ENCODE data around the gene LRRC26.

The LRRC26 gene

GRCh38 chr9:137198902-137199283, 29.0 kb upstream of the LRRC26 start:
- DNase-seq: no peak

GRCh38 chr9:137198051-137198901, 28.4 kb upstream of the LRRC26 start:
- peak; percentile 2 to 34 (median 18) for DNase-seq

- DNase-seq: peak; percentile 83 to 99 (median 96)
These were observed 25.8 kb upstream of the LRRC26 start for GRCh38 chr9:137195525-137196220.

DNA sequence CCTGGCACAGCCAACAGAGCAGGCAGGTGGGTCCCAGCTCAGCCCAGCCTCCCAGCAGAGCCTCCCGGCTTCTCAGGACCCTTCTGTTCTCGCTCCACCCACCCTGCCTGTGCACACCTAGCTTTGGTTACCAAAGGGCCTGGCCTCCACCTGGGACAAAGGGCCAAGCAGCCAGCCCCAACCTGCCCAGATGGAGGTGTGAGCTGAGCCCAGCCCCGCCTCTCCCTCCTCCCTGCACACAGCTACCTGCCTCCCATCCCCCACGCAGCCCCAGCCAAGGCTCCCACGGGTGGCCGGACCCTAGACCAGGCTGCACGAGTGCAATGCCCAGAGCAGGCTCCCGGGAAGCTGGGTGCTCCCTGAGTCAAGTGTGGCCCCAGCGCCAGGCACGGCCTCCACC, 25.1 kb upstream of the LRRC26 start:
- peak in 2 of 3 experiments; percentile 27 to 82 for DNase-seq

GRCh38 chr9:137194388-137194787, 24.5 kb upstream of the LRRC26 start:
- peak in 2 of 3 experiments; percentile 48 to 49 for DNase-seq

- no peak for DNase-seq
These were observed 23.9 kb upstream of the LRRC26 start for GRCh38 chr9:137193771-137194170.

DNA sequence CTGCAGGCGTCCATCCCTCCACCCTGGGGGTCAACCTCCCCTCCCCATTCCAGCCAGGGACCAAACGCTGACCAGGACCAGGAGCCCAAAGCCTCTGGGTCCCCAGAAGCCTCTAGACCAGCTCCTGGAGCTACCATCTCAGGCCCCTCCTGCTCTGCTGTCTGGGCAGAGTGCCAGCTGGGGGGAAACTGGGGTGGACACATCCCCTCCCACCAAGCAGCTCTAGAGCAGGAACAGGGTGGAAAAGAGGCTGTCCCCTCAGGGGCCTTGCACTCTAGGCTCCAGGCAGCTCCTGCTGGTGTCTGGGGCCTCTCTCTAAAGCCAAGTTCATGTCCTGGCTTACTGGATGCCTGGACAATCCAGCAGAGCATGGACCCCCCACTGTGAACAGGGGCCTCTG, 23.0 kb upstream of the LRRC26 start:
- DNase-seq: no peak

GRCh38 chr9:137192448-137192780, 22.6 kb upstream of the LRRC26 start:
- no peak for DNase-seq

DNA sequence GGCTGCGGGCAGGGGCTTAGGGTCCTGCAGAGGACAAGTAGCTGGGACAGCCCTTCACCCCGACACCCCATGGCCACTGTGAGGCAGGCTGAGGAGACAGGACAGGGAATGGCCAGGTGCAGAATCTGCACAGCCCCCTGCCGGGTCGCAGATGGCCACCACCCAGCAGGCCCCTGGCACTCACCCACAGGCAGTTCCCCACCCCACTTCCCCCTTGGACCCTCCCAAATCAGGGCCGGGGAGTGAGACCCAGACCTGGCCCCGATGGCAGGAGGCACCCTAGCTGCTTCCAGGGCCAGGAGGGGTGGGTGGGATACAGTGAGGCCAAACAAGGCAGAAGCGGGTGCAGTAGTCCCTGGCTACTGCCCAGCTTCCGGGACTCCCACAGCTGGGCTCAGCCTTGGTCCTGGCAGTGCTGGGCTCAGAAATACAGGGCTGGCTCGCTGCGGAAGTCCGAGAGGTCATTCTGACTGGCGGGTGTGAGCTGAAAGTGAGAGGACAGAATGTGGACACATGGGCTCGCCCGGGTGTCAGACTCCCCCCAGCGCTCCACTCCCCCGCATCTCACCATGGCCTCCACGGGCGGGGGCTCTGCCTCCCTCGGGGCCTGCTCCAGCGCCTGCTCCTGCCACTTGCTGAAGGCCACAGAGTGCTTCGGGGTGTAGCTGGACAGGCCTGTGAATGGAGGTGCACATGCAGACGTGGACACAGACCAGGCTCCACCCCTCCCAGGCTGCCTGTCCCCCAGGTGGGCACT, 22.0 kb upstream of the LRRC26 start:
- DNase-seq: no peak

GRCh38 chr9:137191245-137191644, 21.4 kb upstream of the LRRC26 start:
- no peak for DNase-seq

DNA sequence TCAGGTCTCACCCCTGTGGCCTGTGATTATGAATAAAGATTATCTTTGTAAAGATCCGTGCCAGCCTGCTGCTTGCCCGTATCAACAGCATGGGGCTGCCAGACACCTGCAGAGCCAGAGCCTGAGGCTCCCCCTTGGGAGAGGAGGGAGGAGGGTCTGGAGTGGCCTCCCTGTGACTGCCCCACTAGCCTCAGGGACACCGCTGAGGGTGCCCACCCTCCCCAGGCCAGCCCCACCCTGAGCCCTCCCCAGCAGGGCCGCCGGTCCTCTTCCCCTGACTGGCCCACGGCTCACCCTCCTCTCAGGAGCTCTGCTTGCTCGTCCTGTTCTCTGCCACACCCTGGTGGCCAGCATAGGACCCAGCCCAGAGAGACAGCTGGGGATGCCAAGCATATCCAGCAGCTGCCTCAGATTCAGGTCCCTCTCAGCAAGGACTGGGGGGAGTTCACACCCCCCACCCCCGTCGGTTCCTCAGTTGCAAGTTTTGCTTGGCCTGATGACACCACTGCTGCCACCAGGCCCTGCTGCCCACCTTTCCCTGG, 20.5 kb upstream of the LRRC26 start:
- no peak for DNase-seq

DNA sequence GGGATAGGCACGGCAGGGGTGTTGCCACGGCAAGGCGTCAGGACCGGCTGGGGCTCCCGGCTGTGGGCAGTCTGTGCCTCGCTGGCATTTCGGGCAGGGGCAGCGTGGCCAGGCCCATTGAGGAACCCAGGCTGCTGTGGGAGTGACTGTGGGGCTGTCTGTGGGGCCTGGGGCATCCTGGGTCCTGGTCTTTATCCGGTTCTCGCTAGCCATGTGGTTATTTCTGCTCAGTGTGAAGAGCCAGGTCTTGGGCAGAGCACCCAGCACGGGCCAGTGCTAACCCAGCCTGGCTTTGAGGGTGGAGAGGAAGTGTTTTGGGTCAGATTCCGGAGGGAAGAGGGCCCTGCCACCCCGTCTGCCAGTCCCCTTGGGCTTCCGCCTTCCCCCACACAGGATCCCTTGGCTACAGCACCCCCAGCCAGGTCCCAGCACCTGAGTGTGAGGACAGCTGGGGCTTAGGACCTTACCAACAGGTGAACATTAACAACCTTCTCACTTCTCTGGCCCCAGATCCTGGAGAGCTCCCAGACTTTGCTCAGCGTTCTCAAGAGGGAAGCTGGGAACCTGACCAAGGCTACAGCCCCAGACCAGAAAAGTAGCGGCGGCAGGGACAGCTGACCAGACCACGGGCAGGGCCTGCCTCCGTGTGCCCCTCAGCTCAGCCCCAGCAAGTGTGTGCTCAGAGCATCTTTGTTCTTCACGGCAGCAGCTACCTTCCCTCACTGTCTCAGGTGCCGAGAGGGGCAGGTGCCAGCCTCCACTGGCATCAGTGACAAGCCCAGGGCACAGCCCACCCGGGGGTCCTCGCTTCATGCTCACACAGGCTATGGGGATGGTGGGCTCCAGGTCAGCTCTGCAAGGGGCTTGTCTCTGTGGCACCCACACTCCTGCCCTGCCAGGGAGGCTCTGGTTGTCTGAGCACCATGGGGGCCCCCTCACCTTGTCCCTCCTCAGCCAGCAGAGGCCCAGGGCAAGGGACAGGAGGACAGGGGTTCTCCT, 19.7 kb upstream of the LRRC26 start:
- DNase-seq: no peak

DNA sequence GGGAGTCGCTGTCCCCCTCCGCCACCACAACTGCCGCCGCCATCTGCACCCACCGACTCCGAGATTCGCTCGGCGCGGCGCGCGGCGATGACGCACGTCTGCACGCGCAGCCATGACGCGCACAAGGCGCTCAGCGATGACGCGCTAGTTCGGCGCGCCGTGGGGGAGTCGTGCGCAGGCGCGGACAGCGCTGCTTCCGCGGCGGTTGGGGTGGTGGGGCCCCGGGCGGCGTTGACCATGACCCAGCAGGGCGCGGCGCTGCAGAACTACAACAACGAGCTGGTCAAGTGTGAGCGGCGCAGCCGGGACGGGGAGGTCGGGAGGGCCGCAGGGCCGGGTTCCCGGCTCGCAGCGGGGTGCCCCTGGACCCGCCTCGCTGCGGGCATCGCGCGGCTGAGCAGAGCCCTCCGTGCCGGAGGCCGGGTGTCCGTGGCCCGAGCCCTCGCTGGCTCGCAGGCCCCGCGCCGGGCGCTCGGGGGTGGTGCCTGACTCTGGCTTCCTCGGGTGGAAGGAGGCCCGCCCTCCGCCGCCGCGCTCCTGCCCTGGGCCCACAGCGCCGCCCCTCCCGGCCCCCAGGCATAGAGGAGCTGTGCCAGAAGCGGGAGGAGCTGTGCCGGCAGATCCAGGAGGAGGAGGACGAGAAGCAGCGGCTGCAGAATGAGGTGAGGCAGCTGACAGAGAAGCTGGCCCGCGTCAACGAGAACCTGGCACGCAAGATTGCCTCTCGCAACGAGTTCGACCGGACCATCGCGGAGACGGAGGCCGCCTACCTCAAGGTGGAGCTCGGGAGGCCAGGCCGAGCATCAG, 18.8 kb upstream of the LRRC26 start, which contains the start of the genes ANAPC2 and SSNA1:
Gene ANAPC2, minus strand, starts transcription at position 71 of the 807 bp plus-strand sequence. Its CDS starts 28 bp downstream, at position 43.
Gene SSNA1, plus strand, starts transcription at position 187 of the 807 bp plus-strand sequence. Its CDS starts 51 bp downstream, at position 238.
- DNase-seq: peak; percentile 93 to 98 (median 97)

- no peak for DNase-seq
These were observed 18.2 kb upstream of the LRRC26 start for GRCh38 chr9:137188086-137188489.

DNA sequence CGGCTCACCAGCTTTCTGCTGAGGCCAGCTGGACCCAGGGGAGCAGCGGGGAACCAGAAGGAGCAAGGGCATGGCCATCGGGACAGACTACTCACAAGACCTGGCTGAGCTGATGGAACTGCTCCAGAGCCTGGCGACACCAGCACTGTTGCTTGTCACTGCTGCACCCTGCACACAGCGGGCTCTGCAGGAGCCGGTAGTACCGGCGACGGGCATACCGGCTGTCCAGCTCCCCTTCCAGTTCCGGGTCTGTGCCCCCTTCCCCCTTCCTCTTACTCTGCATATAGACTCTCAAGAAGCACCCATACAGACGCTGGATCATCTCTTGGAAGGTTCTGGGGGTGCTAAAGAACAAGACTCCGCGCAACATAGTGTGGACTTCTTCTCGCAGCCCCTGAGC, 17.5 kb upstream of the LRRC26 start:
- no peak for DNase-seq

DNA sequence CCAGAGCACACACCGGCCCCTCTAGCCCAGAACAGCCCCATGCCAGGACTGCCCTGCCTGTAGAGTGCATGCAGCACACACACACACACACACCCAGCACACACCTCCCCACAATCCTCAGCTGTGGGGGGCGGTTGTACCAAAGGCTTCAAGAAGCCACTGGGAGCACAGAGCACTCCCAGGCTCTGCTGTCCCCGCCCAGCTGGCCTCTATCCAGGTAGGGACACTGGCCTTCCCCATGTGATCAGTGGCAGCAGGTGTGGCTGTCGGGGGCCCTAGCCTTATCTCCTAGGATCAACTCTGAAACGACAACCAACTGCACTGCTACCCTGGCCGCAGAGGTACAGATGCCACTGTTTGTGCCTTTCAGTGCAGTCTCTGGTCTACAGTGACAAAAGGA, 16.5 kb upstream of the LRRC26 start:
- DNase-seq: no peak

DNA sequence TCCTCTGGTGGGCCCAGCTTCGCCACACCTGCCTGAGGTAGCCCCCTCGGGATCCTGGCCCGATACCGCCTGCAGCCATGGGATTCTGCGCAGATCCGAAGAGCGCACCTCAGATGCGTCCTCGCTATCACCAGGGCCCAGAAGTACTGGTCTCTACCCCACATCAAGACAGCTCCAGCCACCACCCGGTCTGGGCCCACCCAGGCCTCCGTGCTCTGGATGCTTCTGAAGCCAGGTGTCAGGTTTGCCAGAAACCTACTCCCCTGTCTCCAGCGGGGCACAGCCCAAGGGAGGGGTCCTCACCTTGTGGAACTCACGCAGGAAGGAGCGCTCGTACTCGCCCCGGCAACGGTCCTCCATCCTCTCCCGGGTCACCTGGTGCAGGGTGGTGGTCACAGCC, 16.1 kb upstream of the LRRC26 start:
- no peak for DNase-seq

GRCh38 chr9:137184881-137185660, 15.2 kb upstream of the LRRC26 start:
- DNase-seq: no peak

DNA sequence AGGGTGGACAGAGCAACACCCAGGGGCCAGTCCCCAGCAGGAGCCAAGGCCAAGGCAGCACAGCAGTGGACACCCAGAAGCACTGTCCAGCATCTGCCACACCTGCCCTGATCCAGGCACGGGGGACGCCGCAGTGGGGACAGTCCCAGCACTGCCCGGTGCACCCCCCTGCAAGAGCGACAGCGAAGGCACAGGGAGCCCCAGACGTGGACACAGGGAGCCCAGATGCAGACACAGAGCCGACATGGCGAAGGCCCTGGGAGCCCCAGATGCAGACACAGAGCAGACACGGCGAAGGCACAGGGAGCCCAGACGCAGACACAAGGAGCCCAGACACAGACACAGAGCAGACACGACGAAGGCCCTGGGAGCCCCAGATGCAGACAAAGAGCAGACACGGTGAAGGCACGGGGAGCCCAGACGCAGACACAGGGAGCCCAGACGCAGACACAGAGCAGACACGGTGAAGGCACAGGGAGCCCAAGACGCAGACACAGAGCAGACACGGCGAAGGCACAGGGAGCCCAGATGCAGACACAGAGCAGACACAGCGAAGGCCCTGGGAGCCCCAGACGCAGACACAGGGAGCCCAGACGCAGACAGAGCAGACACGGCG, 14.2 kb upstream of the LRRC26 start:
- no peak for DNase-seq

DNA sequence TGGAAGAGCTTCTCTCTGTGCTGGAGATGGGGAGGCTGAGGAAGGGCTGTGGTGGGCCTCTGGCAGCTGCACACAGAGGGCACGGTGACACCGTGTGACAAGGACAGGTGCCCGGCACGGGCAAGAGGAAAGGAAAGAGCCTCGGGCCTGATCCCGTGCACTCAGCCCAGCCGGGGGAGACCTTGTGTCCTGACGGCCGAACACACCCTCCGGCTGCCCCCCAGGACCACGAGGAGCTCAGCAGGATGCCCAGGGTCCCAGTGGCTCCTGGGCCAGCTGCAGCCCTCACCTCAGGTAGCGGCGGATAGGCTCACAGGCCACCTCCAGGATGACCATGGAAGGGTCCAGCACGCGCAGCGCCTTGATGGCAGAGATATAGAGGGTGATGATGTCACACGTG, 13.0 kb upstream of the LRRC26 start:
- no peak for DNase-seq
